ENCODE data around the gene UBQLN4. TPM values are rescaled to one million over a fixed set of nuclear protein-coding genes. Genes with fewer than 3 reads are reported as not detected.

The UBQLN4 gene
- total and polyA plus RNA-seq, 9 of the 15 experiments (the other 6 are each of a cell fraction or from before 2014, with no cell fraction given): 13.5 to 65.5 (median 37.0) TPM

DNA sequence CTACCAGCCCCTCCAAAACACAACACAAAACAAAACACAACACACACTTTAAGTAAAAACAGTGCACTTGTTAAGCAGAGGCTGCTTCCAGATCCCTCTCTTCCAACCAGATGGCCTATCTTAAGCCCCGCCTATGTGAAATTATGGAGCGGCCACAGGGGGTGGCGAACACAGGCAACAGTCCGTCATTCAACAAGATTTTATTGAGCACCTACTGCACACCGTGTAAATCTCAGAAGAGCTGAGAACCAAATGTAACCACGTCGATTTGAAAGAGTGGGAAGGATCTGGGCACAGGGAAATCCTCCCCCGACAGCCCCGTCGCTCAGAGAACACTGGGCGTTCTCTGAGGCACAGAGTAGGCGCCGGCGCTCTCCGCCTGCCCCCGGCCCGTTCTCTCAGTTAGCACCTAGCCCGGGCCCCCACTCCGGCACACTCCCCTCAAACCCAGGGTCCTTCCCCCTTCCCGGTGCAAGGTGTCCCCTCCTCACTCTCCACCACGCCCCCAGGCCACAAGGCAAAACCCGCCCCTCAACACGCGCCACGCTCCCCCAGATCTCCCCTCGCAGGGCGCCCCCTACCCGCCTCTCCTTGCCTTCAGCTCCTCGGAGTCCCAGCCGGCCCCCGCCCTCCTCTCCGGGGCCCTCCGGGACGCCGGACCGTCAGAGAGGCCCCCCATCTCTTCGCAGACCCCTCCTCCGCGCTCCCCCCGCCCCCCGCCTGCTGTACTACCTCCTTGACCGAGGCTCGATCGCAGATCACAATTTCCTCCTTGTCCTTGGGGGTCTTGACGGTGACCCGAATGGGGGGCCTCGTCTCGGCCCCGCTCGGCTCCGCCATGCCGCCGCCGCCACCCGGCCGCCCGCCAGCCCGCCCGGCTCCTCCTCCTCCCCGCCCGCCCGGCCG lies 483 bp downstream of the UBQLN4 start (continued):
- TF ChIP-seq, protein P1, sequence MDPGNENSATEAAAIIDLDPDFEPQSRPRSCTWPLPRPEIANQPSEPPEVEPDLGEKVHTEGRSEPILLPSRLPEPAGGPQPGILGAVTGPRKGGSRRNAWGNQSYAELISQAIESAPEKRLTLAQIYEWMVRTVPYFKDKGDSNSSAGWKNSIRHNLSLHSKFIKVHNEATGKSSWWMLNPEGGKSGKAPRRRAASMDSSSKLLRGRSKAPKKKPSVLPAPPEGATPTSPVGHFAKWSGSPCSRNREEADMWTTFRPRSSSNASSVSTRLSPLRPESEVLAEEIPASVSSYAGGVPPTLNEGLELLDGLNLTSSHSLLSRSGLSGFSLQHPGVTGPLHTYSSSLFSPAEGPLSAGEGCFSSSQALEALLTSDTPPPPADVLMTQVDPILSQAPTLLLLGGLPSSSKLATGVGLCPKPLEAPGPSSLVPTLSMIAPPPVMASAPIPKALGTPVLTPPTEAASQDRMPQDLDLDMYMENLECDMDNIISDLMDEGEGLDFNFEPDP (CRISPR knock-in tag; IDR thresholded peaks at IDR 0.05): no peak
- no peak for TF ChIP-seq ZNF217 (CRISPR knock-in tag; IDR thresholded peaks at IDR 0.05)
- TF ChIP-seq, protein P2, sequence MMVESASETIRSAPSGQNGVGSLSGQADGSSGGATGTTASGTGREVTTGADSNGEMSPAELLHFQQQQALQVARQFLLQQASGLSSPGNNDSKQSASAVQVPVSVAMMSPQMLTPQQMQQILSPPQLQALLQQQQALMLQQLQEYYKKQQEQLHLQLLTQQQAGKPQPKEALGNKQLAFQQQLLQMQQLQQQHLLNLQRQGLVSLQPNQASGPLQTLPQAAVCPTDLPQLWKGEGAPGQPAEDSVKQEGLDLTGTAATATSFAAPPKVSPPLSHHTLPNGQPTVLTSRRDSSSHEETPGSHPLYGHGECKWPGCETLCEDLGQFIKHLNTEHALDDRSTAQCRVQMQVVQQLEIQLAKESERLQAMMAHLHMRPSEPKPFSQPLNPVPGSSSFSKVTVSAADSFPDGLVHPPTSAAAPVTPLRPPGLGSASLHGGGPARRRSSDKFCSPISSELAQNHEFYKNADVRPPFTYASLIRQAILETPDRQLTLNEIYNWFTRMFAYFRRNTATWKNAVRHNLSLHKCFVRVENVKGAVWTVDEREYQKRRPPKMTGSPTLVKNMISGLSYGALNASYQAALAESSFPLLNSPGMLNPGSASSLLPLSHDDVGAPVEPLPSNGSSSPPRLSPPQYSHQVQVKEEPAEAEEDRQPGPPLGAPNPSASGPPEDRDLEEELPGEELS (CRISPR knock-in tag; IDR thresholded peaks at IDR 0.05; ENCODE audit: borderline replicate concordance): no peak
- peak; percentile 65; the same call in 1 of the 2 replicates for TF ChIP-seq KLF13 (tag; IDR thresholded peaks at IDR 0.05; ENCODE audit: borderline replicate concordance, low read depth)
- no peak for TF ChIP-seq TAF1 (IDR thresholded peaks at IDR 0.05; ENCODE audit: control insufficient read depth, extremely low read depth, insufficient read depth, low read length, severe bottlenecking)
- TF ChIP-seq ATF1 (CRISPR knock-in tag; IDR thresholded peaks at IDR 0.05): no peak
- TF ChIP-seq ATF1 (tag; IDR thresholded peaks at IDR 0.05): peak; percentile 46; the same call in 1 of the 2 replicates
- TF ChIP-seq, protein P3, sequence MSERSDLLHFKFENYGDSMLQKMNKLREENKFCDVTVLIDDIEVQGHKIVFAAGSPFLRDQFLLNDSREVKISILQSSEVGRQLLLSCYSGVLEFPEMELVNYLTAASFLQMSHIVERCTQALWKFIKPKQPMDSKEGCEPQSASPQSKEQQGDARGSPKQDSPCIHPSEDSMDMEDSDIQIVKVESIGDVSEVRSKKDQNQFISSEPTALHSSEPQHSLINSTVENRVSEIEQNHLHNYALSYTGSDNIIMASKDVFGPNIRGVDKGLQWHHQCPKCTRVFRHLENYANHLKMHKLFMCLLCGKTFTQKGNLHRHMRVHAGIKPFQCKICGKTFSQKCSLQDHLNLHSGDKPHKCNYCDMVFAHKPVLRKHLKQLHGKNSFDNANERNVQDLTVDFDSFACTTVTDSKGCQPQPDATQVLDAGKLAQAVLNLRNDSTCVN (CRISPR knock-in tag; IDR thresholded peaks at IDR 0.05): 0 out of 2 replicates have a peak, but pooled peaks have one; percentile 55
- no peak for TF ChIP-seq SMARCA4 (IDR thresholded peaks at IDR 0.05)
- TF ChIP-seq, protein P4, sequence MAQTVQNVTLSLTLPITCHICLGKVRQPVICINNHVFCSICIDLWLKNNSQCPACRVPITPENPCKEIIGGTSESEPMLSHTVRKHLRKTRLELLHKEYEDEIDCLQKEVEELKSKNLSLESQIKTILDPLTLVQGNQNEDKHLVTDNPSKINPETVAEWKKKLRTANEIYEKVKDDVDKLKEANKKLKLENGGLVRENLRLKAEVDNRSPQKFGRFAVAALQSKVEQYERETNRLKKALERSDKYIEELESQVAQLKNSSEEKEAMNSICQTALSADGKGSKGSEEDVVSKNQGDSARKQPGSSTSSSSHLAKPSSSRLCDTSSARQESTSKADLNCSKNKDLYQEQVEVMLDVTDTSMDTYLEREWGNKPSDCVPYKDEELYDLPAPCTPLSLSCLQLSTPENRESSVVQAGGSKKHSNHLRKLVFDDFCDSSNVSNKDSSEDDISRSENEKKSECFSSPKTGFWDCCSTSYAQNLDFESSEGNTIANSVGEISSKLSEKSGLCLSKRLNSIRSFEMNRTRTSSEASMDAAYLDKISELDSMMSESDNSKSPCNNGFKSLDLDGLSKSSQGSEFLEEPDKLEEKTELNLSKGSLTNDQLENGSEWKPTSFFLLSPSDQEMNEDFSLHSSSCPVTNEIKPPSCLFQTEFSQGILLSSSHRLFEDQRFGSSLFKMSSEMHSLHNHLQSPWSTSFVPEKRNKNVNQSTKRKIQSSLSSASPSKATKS (CRISPR knock-in tag; IDR thresholded peaks at IDR 0.05): no peak
- no peak for TF ChIP-seq LCOR (CRISPR knock-in tag; IDR thresholded peaks at IDR 0.05)
- TF ChIP-seq, protein P5, sequence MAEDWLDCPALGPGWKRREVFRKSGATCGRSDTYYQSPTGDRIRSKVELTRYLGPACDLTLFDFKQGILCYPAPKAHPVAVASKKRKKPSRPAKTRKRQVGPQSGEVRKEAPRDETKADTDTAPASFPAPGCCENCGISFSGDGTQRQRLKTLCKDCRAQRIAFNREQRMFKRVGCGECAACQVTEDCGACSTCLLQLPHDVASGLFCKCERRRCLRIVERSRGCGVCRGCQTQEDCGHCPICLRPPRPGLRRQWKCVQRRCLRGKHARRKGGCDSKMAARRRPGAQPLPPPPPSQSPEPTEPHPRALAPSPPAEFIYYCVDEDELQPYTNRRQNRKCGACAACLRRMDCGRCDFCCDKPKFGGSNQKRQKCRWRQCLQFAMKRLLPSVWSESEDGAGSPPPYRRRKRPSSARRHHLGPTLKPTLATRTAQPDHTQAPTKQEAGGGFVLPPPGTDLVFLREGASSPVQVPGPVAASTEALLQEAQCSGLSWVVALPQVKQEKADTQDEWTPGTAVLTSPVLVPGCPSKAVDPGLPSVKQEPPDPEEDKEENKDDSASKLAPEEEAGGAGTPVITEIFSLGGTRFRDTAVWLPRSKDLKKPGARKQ (CRISPR knock-in tag; IDR thresholded peaks at IDR 0.05): no peak
- no peak for TF ChIP-seq ZBED1 (IDR thresholded peaks at IDR 0.05)
- TF ChIP-seq SIN3A (IDR thresholded peaks at IDR 0.05; ENCODE audit: borderline replicate concordance in 2 of 2, control insufficient read depth in 1 of 2, low read depth in 2 of 2, low read length in 2 of 2): peak in 1 of 2 experiments; percentile 70; a peak in 2 of 4 replicates
- TF ChIP-seq ZNF232 (CRISPR knock-in tag; IDR thresholded peaks at IDR 0.05): no peak
- TF ChIP-seq, protein P6, sequence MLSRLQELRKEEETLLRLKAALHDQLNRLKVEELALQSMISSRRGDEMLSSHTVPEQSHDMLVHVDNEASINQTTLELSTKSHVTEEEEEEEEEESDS (CRISPR knock-in tag; IDR thresholded peaks at IDR 0.05): no peak
- TF ChIP-seq HNRNPL (IDR thresholded peaks at IDR 0.05; ENCODE audit: low read depth, low read length): no peak
- no peak for TF ChIP-seq WHSC1 (IDR thresholded peaks at IDR 0.05; ENCODE audit: low read length)
